ENCODE measurements around the gene DGKK.
"Not testable (repeated sequence)": the region's sequence is repeated elsewhere in the genome, so short reads cannot be mapped to it uniquely, and the experiment has no call there.

The DGKK gene

DNA sequence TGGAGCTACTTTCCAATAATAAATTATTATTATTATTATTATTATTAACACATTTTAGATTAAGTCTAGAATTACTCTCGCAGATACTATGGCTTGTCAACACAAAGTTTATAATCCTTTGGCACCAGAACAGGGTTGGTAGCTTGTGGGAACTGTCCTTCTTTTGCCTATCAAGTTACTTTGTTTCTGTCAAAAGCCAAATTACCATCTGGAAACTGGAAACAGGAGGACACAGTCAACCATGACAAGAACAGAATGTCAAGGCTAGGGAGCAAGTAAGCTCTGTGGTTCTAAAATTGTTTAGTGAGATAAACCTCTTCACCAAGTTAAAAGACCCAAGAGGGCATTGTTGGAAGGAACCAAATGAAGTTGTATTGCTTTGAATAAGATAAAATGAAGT, 42.5 kb downstream of the DGKK start:
- no peak for DNase-seq (ENCODE audit: low read depth in 3 of 3)

DNA sequence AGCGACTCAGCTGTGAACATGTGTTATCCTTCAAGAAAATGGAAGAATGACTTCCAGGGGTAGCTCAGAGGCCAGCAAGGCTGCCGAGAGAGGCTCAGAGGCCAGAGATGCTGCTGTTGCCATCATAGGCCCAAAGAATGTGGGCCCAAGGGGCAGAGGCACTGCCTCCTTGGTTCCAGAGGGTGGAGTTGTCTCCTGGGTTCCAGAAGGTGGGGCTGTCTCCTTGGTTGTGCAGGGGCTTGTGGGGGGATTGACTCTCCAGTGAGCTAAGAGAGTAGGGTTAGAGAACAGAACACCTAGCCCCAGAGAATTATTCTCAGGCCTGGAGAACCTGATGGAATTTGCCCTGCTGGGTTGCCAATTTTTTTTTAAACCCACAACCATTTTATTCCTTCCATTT, 62.6 kb downstream of the DGKK start:
- DNase-seq (ENCODE audit: low read depth in 3 of 3): no peak

DNA sequence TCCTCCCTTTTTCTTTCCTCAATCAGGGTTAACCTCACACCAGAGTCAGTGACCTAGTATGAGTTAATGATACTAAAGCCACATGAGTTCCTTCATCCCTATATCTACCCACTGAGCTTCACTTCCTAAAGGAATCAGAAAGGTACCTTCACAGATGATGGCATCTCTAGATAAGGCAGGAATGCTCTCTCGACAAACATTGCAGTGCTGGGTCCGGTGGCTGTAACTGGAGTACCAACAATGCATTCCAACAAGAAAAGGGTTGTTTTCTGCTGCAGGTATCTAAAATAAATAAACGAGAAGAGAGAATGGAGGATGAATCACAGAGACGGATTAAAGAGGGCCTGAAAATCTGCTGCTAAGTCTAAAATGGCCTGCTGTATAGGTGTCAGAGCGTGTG, 66.7 kb downstream of the DGKK start:
- DNase-seq (ENCODE audit: low read depth in 3 of 3): no peak

DNA sequence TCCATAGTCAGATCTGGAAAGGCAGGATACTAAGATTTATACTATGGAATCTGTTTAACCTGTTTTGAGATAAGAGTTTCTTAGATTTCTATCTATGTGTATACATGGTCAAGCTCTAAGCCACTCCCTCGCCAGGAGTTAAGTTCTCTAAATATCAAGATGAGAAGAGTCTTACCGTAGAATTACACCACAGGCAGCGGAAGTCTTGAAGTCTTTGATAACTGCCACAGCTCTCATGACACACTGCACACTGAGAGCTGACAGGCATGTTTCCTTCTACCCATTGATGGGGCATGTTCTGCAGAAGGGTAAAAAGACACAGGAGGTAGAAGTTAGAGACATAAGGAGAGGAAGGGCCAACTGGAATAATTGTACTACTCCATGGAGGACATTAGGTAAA, 67.7 kb downstream of the DGKK start:
- DNase-seq (ENCODE audit: low read depth in 3 of 3): no peak

DNA sequence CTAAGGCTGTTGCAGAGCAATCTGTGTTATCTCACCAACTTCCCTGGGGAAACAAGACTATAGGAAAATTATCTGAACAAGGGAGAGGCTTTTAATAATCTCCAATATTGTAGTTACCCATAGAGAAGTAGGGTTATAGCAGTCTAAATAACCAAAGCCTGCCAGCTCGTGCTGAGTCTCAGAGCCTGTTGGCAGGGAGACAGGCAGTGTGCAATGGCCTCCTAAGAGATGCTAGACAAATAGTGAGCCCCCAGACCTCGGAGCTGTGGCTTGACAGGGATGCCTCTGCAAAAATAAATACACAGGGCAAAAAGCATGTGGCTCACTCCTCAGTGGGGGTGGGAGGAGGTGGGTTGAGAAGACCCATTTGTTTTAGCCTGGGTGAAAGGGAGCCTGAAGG, 76.7 kb downstream of the DGKK start:
- no peak for DNase-seq (ENCODE audit: low read depth in 3 of 3)

DNA sequence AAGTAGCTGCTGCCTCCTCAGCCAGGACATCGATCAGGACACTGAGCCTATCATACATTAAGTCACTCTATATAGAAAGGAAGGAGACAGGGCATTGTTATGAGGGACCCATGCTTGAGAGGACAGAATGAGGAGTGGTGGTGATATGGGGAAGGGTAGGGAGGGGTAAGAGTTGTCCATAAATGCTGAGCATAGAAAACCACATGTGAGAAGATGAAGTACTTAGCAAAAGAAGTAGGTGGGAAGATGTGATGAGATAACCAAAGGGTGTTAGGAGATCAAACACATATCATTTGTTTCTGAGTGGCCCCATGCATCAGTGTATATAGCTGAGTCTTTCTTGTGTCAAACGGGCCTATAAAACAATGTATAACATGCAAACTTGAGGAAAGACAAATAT, 84.1 kb downstream of the DGKK start:
- no peak for DNase-seq (ENCODE audit: low read depth in 3 of 3)

DNA sequence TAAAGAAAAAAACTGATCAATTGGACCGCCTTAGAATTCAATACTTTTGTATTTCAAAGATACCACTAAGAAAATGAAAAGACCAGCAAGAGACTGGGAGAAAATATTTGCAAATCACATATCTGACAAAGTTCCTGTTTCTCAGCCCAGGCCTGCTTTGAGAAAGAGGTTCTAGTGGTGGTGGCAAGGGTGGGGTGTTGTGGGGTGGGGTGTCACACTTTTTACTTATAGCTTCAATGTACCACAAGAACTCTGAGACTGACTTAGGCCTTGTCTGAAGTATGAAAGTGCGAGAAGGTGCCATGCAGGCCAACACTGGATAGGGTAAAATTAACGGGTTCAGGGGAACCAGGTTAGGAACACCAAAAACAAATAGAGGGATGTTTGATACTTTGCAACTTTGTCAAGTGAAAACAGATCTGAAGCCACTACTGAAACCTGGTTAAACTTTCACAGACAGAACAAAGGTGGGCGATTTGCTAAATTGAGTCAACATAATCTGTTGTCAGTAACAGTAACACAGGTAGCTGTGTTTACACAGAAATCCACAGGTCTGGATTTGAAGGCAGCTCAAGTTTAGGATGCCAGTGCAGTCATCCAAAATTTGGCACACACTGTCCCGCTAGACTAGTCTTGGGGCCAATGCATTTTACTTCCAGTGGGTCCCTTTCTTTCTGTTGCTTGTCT, 88.8 kb downstream of the DGKK start:
- DNase-seq (ENCODE audit: low read depth in 3 of 3): no peak

DNA sequence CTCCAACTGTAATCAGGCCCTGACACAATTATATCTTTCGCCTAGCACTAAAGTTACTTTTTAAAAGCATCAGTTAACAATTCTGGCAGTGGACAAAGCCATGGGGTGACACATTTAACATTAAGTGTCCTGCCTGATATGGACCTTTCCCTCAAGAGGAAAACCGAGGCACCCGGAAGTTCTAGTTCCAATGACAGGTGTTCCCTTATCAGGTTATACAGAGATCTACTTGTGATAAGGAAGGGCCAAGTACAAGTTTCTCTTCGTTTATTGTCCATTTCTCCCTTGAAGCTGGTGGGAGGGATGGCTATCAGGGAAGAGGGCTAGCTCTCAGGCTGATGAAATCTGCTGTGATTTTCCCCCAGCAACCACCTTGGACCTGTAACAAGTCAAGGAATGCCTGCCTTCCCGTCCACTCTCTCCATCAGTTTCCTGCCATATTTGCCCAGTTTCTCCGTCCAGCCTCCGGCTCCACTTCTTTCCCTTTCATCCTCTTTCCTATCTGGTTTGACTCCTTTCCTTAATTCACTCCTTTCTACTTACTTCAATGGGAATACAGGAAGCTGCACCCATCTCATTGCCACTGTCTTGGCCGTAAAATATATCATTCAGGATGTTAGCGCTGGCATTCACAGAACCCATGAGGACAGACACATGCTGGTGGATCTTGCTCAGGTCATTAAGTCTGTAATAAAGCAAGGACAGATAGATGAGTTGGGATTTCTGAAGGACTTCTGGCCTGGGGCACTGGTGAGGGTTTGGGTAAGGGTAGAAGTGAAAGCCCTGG, 95.0 kb downstream of the DGKK start:
- DNase-seq (ENCODE audit: low read depth in 3 of 3): no peak

DNA sequence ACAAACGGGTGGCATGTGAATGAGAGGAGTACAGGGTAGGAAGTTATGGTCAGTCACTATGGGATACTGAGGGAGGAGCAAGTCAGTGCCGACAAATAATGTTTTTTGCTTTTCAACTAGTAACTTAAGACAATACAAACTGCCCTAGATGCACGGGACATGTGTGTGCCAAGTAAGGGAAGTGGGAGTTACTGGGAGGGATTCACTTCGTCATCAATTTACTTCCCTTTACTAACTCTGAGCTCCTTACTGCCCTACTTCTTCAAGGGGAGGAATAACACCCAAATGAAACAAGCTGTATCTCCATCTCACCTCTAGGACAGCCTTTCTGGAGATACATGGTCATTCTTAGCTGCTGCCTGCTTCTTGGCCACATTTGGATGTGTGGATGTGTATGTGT, 97.7 kb downstream of the DGKK start:
- no peak for DNase-seq (ENCODE audit: low read depth in 3 of 3)

DNA sequence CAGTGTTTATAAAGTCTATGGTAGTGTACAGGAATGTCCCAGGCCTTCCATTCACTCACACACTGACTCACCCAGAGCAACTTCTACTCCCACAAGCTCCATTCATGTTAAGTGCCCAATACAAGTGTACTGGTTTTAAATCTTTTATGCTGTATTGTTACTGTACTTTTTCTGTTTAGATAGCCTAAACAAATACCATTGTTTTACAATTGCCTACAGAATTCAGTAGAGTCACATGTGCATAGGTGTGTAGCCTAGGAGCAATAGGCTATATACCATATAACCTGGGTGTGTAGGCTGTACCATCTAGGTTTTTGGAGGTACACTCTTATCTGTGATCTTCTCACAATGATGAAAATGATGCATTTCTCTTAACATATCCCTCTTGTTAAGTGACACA, 126.7 kb downstream of the DGKK start:
- no peak for DNase-seq (ENCODE audit: low read depth in 3 of 3)

DNA sequence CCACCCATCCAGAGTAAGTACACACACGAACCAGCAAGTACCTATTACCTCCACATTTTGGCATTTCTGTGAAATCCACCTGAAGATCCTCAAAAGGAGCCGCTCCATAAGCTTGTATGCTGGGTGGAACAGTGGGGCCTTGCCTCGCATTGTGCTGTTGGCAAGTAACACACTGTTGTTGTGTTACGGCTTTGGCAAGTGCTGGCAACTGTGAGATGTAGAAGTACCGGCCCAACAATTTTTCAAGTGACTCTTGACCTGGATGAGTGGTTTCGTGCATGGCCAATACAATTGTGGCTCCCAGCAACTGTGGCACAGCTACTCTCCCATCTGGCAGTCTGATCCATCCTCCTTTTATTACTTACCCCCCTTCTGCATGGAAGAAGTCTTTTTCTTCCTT, 137.3 kb downstream of the DGKK start:
- DNase-seq (ENCODE audit: low read depth in 3 of 3): no peak

DNA sequence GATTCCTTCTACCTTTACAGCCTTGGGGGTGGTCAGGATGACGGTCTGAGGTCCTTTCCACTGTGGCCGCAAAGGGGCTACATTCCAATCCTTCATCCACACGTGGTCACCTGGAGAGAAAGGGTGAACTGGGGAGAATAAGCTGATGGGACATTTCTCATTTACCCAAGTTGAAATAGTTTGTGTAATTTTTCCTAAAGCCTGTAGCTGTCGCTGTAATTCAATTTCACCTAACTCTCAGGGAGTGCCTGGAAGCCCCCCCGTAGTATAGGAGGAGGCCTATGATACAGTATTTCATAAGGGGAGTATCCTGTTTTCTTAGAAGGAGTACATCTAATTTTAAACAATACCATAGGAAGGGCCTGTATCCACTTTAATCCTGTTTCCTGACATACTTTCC, 138.0 kb downstream of the DGKK start:
- not testable (repeated sequence) for DNase-seq (ENCODE audit: low read depth in 3 of 3)

DNA sequence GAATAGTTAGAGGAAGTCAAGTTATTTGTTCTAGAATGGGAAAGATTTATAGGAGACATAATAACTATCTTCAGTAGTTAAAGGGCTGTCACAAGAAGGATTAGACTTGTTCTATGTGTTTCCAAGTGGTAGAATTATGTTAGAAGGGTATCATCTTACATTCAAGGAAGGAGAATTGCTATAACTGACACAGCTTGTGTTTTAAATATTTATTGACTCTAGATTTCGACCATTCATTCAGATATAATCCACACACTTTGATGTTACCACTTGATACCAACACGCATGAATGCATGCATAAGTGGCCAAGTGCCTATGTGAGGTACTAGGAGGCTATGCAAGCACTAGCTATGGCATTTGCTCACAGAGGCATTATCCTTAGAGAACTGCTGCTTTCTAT, 143.4 kb downstream of the DGKK start:
- no peak for DNase-seq (ENCODE audit: low read depth in 3 of 3)

All from stimulated activated CD4-positive, alpha-beta T cell treated with anti-CD3 and anti-CD28 coated beads, TNF-alpha, amount 100 ng/mL, for 24 hours (primary cell).